Cardiac muscle cell (in vitro differentiated cells and primary cell): ENCODE results near the gene ASB7. TPM values are rescaled to one million over a fixed set of nuclear protein-coding genes. Genes with fewer than 3 reads are reported as not detected.
A peak's percentile ranks its signal among the peaks of the same experiment; 100 is the strongest.

Experiments
- DNase-seq, 2 donors: peaks; one replicate each; pipeline versions ENCODE4 v3.0.0 to v3.0.0-alpha.2; 2010 to 2017; ENCODE audit warnings: low read depth in 1 of 2, low spot score in 1 of 2
- H3K27ac ChIP-seq: fragments of 200-600 bp; sonication (generic); 2 replicates; pipeline ENCODE4 v1.5.1; 2016
- H3K27me3 ChIP-seq: fragments of 200-600 bp; sonication (generic); 2 replicates; pipeline ENCODE4 v1.6.0; 2016; ENCODE audit warnings: control low read depth
- H3K36me3 ChIP-seq: fragments of 200-600 bp; sonication (generic); 2 replicates; pipeline ENCODE4 v1.5.1; 2016; ENCODE audit warnings: control low read depth
- H3K4me1 ChIP-seq: fragments of 200-600 bp; sonication (generic); 2 replicates; pipeline ENCODE4 v1.8.1; 2017; ENCODE audit warnings: low read depth, mild to moderate bottlenecking, mixed run types
- H3K4me3 ChIP-seq: fragments of 200-600 bp; sonication (generic); 2 replicates; pipeline ENCODE4 v1.5.1; 2016; ENCODE audit warnings: mild to moderate bottlenecking
- H3K9me3 ChIP-seq: fragments of 200-600 bp; sonication (generic); 2 replicates; pipeline ENCODE4 v1.5.1; 2017; ENCODE audit warnings: low read depth, mild to moderate bottlenecking, control low read depth
- CTCF ChIP-seq: IDR thresholded peaks from 2 replicates; pipeline ENCODE4 v1.5.1; 2012; ENCODE audit warnings: low read depth, mild to moderate bottlenecking, low read length
- polyA plus RNA-seq: library from polyadenylated mRNA; unstranded; fragments of >200 nt; fragmentation: Nextera tagmentation; extraction: Ambion mirVana; gene quantifications from 2 replicates; pipeline ENCODE4 v1.2.1, GENCODE V29; 2016
- total RNA-seq: library from RNA; depleted of rRNA; stranded (reverse); fragments of >200 nt; gene quantifications from 2 replicates; pipeline ENCODE4 v1.2.3, GENCODE V29; 2016

ASB7 gene
- total and polyA plus RNA-seq, 2 experiments from 2014 or later = 6.8 to 19.2 TPM

GRCh38 chr15:100693451-100693850, 91.1 kb downstream of the ASB7 start:
- Histone ChIP-seq H3K27ac (no peak overlapping the region), H3K4me1 (no peaks in the 10 kb centered on the region), H3K36me3 (no peaks in the 10 kb centered on the region), H3K27me3 (no peaks in the 10 kb centered on the region), H3K9me3 (no peaks in the 10 kb centered on the region), H3K4me3 (no peak overlapping the region)
- no peak for DNase-seq
- TF ChIP-seq CTCF = no peak

DNA sequence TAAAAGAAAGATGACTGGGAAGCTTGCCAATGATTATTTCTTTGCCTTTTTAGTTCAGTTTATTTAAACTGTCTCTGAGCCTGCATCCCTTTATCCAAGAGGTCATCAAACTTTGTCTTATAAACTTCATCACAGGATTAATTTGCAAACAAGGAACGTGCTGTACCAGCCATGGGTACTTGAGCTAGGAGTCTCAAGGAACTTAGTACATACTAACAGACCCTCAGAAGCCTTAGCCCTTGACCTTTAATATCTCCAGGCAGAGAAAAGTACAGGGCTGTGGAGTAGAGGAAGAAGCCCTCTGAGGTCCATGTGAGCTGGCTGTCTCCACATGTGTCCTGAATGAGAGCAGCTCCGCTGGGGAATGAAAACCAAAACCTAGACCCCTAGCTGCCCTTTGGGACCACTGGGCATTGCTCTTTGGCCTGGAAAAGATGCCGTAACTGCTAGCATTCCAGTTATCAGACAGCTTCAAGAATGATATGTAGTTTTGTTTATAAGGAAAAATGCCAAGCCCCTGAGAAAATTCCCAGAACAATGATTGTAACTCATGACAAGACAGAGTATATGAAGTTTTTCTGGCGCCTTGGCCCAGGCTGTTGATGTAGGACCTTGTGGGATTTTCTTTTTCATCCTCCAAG, 92.1 kb downstream of the ASB7 start:
- H3K4me1 ChIP-seq = no peaks in the 10 kb centered on the region
- no peak overlapping the region for H3K27ac ChIP-seq
- H3K27me3 ChIP-seq = no peaks in the 10 kb centered on the region
- DNase-seq = peak in 1 of 2 donors; percentile 74
- no peak overlapping the region for H3K4me3 ChIP-seq
- H3K36me3 ChIP-seq = no peaks in the 10 kb centered on the region
- no peaks in the 10 kb centered on the region for H3K9me3 ChIP-seq
- TF ChIP-seq CTCF = no peak

GRCh38 chr15:100695048-100695447, 92.7 kb downstream of the ASB7 start:
- TF ChIP-seq CTCF = no peak
- no peak overlapping the region for H3K4me3 ChIP-seq
- no peaks in the 10 kb centered on the region for H3K9me3 ChIP-seq
- H3K27me3 ChIP-seq = no peaks in the 10 kb centered on the region
- no peak overlapping the region for H3K27ac ChIP-seq
- peak in 1 of 2 donors; percentile 63 for DNase-seq
- no peaks in the 10 kb centered on the region for H3K4me1 ChIP-seq
- no peaks in the 10 kb centered on the region for H3K36me3 ChIP-seq

DNA sequence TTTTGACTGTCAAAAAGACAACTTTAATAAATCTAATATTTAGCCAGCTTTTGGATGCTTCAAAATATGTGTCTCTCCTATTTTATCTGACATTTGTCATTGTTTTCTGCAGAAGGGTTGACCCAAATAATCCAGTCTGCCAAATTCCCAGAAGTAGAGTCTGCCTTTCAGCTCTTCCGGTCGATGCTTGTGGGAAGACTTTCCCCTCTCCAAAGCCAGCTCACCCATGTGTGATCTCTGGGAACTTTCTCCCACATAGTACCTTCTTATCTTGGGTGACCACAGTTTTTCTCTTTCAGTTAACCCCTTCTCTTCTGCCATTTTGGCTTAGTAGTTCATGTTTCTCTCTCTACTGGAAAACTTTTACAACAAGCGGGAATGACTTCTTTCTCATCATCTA, 94.1 kb downstream of the ASB7 start:
- TF ChIP-seq CTCF = no peak
- Histone ChIP-seq H3K27me3 (no peaks in the 10 kb centered on the region), H3K36me3 (no peaks in the 10 kb centered on the region), H3K9me3 (no peaks in the 10 kb centered on the region), H3K4me3 (no peak overlapping the region), H3K4me1 (no peaks in the 10 kb centered on the region), H3K27ac (no peak overlapping the region)
- peak in 1 of 2 donors; percentile 92 for DNase-seq

Other genes starting within 250 kb of the ASB7 start
- gene CERS3, start 73.6 kb upstream of the ASB7 start, total RNA-seq = 0.85 TPM in 1 of 2 replicates, not detected in the other
- gene CERS3, start 73.6 kb upstream of the ASB7 start, polyA plus RNA-seq = not detected in 2 replicates
- gene LINS1, start 405 bp upstream of the ASB7 start, total RNA-seq = 6.5 and 7.4 TPM in 2 replicates
- gene LINS1, start 405 bp upstream of the ASB7 start, polyA plus RNA-seq = 7.5 and 9.2 TPM in 2 replicates